Central memory CD4-positive, alpha-beta T cell (primary cell): Measurements from ENCODE around the gene GLB1L2.

Experiments
- DNase-seq: peaks from one replicate; pipeline ENCODE4 v3.0.0; 2022

The GLB1L2 gene

DNA sequence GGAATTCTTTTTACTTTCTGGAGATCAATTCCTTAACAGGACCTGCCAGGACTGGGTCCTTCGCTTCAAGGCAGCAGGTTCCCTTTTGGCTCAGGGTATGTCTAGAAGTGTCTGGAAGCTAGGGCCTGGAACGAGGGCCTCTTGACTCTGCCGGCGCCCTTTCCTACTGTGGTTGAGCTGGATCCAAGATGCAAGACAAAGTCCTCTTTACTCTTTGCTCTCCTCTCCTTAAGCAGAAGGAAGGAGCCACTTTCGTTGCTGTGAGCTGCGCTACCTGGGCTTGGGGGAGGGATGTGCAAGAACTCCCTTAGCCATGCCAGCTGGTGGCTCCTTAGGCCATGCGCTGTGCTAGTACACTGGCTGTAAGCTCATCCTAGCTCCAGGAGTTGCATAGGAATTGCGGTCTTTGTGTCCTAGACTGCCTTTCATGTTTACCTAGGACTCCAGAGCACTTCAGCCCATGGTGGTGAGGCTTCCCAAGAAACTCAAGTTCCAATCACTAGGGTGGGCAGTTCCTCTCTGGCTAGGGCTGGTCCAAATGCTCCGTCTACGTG, 18.1 kb downstream of the GLB1L2 start:
- DNase-seq, result no peak

DNA sequence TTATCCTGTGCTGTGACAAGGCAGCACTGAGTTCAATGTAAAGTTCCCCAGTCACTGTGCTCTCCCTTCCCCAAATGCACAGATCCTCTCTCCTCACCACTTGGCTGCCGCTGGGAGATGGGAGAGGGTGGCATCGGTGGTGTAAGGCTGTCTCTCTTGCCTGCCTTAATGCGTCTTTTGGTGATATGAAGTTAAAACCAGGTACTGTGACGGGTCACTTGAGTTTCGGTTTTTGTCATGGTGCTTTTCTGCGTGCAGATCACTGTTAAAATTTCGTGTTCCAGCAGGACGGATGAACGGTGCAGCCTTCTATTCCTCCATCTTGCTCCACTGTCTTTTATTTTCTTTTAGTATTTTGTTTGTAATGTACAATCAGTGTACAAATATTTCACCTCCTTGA, 18.6 kb downstream of the GLB1L2 start:
- no peak for DNase-seq

DNA sequence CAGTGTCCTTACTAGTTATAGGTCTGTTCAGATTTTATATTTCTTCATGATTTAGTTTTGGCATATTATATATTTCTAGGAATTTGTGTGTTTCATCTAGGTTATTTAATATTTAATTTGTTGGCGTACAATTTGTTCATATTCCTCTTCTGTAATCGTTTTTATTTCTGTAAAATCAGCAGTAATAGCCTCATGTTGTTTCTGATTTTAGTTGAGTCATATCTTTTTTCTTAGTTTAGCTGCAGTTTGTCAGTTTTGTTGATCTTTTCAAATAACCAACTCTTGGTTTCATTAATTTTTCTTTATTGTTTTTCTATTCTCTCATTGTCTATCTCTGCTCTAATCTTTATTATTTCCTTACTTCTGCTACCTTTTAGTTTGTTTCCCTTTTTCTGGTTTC, 20.3 kb downstream of the GLB1L2 start:
- DNase-seq, result no peak

DNA sequence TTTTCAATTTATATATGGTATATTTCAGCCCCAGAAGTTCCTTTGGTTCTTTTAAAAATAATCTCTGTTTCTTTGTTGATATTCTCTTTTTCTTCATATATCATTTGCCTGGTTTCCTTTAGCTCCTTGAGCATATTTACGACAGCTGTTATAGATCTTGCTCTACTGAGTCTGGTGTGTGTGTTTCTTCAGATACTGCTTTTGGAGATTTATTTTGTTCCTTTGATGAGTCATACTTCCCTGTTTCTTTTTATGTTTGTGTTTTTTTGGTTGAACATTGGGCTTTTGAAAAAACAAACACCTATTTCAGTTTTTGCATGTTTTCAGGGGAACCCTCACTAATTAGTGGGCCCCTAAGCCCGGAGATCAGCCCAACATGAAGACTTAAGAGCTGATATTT, 23.3 kb downstream of the GLB1L2 start:
- no peak for DNase-seq

DNA sequence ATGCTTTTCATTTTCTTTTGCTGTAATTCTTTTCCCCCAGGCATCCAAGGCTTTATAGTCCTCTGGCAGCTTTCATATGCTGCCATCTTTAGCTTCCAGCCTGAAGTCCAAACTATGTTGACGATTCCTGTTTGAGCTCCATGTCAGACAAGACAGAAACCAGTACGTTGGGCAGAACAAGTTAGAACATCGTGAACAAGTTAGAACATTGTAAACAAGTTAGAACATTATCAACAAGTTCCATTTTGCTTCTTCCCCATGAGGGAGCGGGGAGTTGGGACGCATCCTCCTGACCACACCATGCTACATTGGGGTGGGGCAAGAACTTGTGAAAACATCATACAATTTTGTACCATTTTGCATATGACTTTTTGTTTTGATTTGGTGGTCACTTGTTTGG, 23.9 kb downstream of the GLB1L2 start:
- DNase-seq, result no peak

DNA sequence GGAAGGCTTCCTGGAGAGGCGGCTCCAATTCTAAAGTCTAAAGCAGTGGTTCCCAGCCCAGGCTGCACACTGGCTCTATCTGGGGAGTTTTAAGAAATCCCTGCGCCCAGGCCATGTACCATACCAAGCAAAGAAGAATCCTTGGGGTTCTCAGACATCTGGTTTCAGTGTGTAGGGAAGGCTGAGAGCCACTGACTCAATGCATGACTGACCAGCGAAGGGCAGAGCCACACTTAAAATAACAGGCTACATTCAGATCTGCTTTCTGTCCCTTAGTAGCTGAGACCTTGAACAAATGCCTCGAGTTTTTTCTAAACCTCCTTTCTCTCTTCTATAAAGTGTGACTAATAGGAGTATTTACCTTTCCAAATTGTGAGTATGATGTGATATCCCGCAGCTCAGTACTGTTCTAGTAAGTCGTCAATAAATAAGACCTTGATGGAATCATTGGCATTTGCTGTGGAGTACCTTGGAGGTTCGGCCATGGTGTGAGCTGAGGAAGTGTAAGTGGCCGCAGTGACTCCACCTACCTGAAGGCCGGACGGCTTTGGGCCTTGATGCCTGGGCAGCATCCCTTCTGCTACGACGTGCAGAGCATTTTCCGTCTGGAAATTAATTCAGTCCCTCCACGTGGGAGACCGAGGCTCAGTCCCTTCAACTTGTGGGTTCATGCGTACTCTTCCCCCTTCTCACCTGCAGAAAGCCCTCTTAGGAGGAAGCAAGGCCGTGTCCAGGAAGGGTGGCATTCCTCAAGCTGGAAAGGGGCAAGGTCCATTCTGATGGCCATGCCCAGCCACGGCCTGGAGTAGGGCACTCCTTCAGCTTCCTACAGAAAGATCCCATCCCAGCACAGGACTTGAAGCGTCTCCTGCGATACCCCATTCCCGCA, 25.1 kb downstream of the GLB1L2 start:
- no peak for DNase-seq

DNA sequence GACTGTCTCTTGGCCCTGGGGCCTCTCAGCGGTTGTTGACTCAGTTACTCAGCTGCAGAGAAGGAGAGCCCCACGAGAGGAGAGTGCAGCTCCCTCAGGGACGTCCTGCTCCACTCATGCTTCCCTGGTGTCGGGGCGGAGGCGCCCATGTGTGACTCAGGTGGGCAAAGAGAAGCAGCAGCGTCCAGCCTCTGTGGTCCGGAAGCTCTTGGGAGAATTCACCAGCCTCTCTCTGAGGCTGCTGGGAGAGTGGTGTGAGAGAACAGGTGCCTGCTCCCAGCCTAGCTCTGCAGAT, 25.7 kb downstream of the GLB1L2 start:
- DNase-seq, result no peak

DNA sequence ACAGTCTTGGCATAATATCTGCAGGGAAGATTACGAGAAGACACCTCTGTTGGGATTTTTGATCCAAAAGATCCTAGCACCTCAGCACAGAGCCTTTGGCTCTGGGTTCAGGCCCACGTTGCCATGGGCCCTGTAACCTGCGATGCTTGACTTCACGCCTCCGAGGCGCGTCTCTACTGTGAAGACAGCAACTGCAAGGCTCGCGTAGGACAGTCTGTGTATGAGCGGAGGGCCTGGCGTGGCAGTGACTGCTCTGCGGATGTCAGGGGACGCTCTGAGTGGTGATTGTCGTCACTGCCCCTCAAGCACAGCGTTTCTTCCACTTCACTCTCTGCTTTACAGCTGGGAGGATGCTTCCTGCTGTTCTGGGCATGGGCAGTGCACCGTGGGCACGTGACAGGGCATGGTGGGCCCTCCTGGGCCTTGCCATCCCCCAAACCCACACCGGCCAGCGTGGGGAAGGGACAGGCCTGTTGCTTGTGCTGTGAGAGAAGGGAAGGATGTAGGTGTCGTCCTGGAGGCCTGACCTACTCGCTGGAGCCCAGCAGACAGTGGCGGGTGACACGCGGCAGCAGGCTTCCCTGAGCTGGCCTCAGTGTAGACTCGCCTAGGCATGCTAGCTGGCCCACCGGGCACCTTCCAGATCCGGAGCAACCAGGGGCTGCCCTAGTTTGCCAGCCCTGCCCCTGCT, 26.5 kb downstream of the GLB1L2 start:
- no peak for DNase-seq

DNA sequence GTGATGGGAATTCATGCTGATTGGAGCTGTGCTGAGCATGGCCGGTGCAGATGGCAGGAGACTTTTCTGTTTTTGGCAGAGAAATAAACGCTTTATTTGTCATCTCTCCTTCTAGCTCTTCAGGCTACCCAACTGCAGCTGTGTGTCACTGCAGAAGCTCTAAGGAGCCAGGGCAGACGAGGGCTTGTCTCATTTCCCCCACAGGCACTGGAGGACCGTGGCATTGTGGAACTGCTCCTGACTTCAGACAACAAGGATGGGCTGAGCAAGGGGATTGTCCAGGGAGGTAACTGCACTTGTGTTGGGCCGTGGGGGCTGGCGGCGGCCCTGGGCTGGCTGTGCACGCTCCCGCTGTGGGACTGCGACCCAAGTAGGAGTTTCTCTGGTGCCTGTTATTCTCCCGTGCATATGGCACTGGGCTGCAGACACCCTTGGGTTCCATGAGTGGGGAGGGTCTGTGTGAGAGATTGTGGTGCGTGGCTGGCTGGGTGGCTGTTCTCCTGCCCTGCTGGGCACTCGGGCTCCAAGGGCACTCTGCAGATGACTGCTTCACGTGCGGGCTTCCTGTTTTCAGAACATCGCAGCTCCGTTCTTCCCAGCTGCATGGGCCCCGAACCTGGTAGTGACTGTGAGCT, 27.2 kb downstream of the GLB1L2 start:
- no peak for DNase-seq

DNA sequence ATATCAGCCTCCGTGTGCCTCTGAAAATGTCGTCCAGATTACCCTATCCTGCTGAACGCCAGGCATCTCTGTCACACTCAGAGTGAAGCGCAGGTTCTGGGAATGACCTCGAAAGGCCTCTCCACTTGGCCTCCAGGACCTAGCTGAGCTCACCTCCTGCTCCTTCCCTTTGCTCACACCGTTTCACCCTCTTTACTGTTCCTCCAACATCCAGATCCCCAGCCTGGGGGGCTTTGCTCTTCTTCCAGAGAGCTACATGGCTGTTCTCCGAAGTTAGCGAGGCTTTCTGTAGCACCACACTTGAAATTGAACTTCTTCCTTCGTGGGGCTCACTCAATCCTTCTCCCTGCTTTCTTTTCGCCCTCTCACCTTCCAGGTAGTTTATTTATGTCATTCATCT, 27.9 kb downstream of the GLB1L2 start:
- DNase-seq, result no peak

DNA sequence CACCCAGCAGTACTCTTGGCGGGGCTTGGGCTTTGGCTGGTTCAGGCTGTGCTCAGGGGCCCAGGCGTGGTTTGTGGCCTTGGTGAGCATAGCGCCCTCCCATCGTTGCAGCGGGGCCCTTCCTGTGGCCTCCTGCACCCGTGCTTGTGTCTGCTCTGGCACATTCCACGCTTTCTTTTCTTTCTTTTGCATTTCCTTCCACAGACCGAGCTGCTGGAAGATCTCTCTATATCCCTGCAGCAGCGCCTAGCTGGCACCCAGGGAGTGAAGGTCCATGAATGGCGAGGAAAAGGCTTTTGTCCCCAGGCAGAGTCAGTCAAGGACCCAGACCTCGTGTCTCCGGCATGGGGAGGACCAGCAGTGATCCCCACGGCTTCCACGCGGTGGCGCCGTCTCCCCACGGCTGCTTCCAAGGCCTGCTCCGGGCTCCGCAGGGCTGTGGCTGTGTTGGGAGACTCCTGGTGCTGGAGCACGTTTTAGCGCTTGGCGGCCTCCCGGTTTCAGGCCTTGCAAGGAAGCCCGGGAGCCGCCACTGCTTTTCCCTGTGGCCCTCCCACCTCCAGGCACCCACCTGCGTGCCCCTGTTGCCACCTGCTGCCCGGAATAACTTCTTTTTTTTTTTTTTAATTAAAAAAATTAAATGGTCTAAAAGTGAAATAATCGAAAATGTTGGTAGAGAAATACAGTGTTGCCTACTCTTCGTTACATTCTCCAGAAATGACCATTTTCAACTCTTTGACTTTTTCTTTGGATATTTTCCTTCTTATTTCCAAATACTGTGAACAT, 28.5 kb downstream of the GLB1L2 start:
- peak; percentile 53 for DNase-seq

DNA sequence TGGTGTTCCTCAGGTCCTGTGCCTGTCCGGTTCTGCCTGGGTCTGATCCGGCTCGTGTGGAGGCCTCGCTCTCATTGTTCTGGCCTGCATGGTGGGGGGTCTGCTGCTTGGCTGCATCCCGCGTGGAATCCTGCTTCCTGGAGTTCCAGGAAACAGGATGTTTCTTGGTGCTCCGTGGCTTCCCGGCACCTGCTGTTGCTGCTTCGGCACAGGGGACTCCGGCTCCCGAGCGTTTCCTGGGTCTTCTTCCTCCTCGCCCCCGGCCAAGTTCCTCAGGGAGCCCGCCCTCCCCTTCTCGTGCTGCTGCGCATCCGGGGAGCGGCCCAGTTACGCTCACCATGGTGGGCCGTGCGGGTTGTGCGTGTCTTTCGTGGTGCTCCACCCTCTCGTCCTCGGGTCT, 29.9 kb downstream of the GLB1L2 start:
- DNase-seq, result no peak

DNA sequence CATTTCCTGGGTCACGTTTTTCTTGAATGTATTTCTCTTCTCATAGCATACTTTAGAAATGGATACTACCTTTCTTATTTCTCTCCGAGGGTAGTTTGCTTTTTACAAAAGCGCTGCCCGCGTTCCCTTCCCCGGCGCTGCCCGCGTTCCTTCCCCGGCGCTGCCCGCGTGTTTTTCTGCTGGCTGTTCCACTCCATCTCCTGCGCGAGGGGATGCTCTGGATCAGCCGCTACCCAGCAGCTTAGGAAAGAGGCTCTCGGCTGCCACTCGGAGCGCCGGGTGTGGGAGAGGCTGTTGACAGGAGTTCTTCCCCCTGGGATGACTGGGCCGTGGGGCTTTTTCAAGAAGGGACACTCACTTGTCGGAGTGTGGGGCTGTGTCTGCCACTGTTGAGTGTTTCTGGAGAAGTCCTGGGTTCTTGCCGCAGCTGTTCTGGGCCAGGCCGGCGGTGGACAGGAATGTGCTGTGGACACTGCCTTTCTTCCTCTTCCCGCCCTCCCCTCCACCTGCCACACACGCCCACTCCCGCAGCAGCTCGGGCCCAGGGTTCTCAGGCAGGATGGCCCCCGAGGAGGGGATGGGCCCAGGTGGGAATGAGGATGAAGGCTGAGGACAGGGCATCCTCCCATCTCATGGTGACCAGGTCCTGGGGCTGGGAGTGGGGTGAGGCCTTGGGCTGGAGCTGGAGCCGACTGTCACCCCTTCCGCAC, 30.6 kb downstream of the GLB1L2 start:
- no peak for DNase-seq

DNA sequence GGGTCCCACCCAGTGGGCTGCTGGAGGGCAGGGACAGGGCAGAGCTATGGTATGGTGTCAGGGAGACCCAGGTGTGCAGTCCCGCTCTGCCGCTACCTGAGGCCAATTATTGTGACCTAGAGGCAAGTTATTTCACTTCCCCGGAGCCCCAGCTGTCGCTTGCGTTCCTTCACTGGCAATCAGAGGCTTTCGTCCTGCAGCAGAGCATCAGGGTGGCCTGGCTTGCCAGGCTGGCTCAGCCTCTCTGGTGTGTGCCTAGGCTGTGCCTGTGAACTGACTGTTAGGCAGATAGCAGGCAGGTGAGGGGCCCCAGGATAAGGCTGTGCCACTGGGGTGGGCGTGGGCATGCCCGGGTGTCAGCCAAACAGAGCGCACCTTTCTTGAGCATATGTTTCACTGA, 31.4 kb downstream of the GLB1L2 start:
- no peak for DNase-seq

DNA sequence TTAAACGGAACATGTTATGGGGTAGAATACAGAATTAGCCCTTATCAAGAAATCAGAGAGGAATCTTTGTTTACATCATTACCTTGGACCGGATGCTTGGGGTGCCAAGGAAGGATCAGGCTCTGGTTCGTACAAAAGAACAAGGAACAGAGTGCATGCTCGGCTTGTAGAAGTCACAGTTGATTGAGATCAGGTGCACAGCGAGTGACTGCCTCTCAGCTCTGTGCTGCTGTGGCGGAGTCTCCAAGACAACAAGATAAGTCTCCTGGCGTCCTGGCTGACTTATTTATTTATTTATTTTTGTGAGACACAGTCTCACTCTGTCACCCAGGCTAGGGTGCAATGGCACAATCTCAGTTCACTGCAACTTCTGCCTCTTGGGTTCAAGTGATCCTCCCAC, 31.8 kb downstream of the GLB1L2 start:
- DNase-seq, result no peak

DNA sequence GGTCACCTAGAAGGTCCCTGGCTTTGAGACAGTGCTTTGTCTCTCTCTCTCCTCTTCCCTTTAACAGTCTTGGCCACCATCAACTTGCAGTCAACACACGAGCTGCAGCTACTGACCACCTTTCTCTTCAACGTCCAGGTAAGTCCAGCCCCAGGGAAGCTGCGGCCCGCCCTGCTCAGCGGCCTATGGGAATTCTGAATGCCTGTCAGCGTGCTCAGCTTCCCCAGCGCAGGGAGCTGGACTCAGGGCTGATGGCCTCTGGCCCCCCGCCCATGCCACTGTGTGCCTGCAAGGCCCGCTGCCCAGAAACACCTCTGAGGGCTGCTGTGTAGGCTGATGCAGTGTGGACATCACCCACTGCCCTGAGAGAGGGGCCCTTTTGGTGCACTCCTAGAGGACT, 32.5 kb downstream of the GLB1L2 start:
- DNase-seq, result no peak

DNA sequence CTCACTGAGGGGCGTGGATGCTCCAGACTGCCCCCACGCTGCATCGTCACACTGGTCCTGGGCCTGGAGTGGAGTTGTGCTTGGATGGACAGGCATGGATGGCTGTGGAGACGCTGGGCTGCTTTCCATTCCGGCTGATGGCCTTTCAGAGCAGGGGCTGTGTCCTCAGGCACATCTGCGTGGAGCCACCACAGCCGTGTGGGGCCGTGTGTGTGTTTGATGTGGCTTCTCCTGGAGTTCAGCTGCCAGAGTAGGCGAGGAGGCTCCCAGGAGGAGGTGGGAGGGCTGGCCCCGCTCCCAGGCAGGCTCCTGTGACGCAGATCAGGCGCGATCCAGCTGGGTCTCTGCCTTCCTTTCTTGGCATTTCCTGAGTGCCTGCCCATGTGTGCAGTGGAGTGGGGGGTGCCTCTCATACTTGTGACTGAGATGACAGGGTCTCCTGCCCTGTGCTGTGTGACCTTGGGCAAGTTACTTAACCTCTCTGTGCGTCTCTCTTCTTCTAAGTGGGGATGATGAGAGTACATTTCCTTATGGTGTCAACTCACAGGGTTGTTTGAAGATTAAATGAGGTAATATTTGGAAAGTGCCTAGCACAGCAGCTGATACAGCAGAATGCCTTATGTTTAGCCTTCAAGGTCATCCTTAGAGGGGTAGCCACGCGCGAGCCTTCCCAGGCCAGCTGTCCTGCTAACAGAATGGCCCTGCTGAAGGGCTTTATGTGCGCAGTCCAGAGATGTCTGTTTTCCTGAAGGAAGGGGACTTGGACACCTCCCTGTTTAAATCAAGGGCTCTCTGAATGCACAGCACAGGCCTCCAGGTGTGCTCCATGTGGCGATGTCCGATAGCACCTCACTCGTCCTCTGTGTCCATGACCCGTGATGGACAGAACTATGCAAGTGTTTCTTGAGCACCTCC, 33.5 kb downstream of the GLB1L2 start:
- DNase-seq, result no peak

DNA sequence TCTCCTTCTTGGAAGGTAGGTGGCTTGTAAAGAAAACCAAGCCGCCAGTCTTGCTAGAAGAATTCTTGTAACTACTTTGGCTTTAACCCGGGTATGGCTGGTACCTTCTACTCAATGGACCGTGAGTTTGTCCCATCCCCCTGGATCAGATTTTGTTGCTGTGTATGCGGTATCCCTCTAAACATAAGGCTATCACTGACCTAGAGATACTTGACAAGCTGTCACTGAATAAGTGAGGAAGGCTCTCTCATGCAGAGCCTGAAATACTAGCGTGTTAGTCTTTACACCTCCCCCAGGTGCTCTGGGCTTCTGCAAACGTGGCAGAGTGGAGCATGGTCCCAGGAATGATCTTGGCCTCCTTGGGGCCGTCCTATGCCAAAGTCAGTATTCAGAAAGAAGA, 34.5 kb downstream of the GLB1L2 start:
- DNase-seq, result no peak

DNA sequence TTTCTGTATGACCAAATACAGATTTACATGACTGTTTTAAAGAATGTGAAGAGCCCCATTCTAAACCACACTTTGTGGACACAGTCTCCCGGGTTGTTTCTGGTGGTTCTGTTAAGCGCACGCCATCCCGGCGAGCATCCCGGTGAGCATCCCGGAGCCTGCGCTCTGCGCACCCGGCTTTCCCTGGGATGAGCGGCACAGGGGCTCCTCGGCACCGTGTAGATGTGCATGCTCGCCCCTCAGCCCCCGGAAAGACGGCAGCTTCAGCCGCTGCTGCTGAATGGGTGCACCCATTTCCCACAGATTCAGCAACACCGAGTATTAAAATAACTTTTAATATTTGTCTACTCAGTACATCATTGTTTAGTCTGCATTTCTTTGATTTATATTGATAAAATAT, 36.0 kb downstream of the GLB1L2 start:
- DNase-seq, result no peak

DNA sequence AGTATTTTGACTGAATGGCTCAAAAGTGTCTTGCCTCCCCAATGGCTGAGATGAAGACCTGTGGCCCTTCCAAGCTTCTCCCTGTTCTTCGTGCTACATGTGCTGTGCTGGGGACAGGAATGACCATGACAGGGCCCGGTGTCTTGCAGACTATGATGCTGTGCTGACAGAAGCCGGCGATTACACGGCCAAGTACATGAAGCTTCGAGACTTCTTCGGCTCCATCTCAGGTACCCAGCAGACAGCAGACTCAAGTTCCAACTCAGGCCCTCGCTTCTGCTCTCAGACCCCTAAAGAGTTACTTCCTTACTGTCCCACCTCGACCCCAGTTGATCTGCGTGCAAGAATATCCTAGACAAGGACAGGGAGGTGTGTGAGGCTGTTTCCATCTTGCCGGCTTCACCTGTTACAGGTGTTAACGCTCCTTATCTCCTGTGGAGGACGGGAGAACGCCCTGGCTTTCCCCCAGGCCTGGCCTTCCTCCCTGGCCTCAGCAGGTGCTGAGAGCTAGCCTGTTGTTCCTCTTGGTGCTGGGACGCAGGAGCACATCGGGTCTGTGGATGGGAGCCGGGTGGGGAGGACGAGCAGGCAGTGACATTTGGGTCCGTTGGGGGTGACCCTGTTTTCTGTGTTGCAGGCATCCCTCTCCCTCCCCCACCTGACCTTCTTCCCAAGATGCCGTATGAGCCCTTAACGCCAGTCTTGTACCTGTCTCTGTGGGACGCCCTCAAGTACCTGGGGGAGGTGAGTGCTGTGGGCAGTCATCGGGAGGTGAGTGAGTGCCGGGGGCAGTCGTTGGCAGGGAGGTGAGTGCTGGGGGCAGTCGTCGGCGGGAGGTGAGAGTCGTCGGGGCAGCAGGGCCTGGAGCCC, 38.1 kb downstream of the GLB1L2 start:
- DNase-seq, result no peak
